Uterine smooth muscle cell (primary cell): ENCODE measurements around the gene AMPD1. TPM values are rescaled to one million over a fixed set of nuclear protein-coding genes. Genes with fewer than 3 reads are reported as not detected.

Experiments
- total RNA-seq: library from RNA; depleted of rRNA; stranded (reverse); fragments of >200 nt; gene quantifications from 2 replicates; pipeline ENCODE4 v1.2.3, GENCODE V29; 2014

Gene AMPD1
- total RNA-seq: not detected in 2 replicates

GRCh38 chr1:114695430-114696058 is at the start of gene AMPD1:
Gene AMPD1, minus strand, starts transcription at chr1:114695546. Its CDS starts 75 bp downstream, at chr1:114695471.

GRCh38 chr1:114716304-114717170 is 21.2 kb upstream of the AMPD1 start, which contains the start of gene NRAS:
Gene NRAS, minus strand, starts transcription at chr1:114716771. Its CDS starts 611 bp downstream, at chr1:114716160.

GRCh38 chr1:114669562-114670082 is 25.7 kb downstream of the AMPD1 start, which contains the start of gene DENND2C:
Gene DENND2C, minus strand, starts transcription at chr1:114670049. Its CDS starts 44,065 bp downstream, at chr1:114625984.

Other genes with a start within 250 kb of the AMPD1 start
- 28.9 and 30.6 TPM in 2 replicates for gene TRIM33, start 184.3 kb downstream of the AMPD1 start, total RNA-seq
- gene BCAS2, start 113.9 kb downstream of the AMPD1 start, total RNA-seq: 48.1 and 61.5 TPM in 2 replicates
- gene DENND2C, start 25.5 kb downstream of the AMPD1 start, total RNA-seq: 1.6 and 1.9 TPM in 2 replicates
- gene NRAS, start 21.2 kb upstream of the AMPD1 start, total RNA-seq: 48.9 and 71.5 TPM in 2 replicates
- 741 and 838 TPM in 2 replicates for gene CSDE1, start 62.4 kb upstream of the AMPD1 start, total RNA-seq
- gene SIKE1, start 85.1 kb upstream of the AMPD1 start, total RNA-seq: 49.2 and 64.1 TPM in 2 replicates
- not detected in 2 replicates for gene SYCP1, start 159.3 kb upstream of the AMPD1 start, total RNA-seq